Measurements from ENCODE around the gene SEPTIN1. TPM values are rescaled to one million over a fixed set of nuclear protein-coding genes. Genes with fewer than 3 reads are reported as not detected.
"Not testable (repeated sequence)": the region's sequence is repeated elsewhere in the genome, so short reads cannot be mapped to it uniquely, and the experiment has no call there.

SEPTIN1 gene
- total RNA-seq, 1 experiment from 2014 or later, result 0.26 TPM

DNA sequence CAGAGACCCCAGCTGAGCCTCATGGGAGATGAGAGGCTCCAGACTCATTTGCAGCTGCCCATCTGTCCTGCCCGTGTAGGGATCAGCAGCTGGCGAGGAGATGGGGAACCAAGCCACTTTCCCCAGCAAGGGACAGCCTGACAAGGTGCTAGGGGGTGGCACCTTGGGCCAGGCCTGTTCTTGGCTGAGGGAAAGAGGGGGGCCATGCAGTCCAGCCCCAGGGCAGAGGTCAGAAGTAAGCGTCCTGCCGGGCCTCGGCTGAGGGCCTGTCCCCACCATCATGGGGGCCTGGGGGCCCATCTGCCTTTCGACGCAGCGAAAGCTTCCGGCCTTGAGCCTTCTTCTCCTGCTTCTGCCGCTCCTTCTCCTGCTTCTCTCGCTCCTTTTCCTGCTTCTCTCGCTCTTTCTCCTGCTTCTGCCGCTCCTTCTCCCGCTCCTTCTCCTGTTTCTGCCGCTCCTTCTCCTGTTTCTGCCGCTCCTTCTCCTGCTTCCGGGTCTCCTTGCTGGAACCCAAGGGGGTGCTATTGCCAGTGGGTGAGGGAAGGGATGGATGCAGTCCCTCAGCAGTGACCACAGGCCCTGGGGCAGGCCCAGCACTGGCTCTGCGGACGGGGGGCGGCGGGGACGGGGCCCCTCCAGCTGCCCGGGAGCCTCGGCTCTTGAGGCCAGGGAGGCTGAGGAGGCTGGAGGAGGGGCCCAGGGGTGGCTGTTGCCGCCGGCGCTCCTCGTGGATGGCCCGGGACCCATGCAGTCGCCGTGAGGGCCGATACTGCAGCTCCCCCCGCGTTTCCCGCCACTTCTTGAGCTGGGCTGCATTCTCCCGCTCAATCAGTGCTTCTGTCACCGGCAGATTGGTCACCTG, 24.4 kb downstream of the SEPTIN1 start:
- no peak for DNase-seq (ENCODE audit: low read depth)

GRCh38 chr16:30357085-30357714, 25.2 kb downstream of the SEPTIN1 start:
- no peak for DNase-seq (ENCODE audit: low read depth)

DNA sequence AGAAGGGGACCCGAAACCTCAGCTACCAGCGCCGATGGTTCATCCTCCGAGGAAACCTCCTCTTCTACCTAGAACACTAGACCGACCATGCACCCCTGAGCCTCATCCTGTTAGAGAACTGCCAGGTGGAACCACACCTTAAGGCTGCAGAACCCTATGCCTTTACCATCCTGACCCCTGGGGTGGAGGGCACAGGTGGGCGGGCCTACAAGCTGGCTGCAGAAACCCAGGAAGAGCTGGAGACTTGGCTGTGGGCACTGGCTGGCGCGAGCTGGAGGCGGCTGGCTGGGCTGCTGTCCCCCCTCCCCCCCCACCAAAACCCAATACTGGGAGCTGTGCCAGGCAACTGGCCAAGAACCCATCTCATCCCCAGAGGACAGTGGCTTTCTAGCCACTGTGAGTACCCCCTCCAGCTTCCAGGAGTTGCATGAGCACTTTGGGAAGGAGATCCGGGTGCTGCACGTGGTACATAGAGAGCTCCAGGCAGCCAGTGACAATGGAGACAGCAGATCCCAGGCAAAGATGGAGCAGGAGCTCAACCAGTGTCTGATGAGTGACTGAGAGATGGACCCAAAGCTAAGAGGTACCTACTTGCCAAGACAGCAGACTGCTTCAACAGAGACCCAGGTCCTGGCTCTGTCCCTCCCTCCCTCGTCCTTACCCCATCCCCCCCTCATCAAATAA, 25.8 kb downstream of the SEPTIN1 start:
- DNase-seq (ENCODE audit: low read depth), result no peak

- no peak for DNase-seq (ENCODE audit: low read depth)
These were observed 26.4 kb downstream of the SEPTIN1 start for GRCh38 chr16:30355954-30356308.

DNA sequence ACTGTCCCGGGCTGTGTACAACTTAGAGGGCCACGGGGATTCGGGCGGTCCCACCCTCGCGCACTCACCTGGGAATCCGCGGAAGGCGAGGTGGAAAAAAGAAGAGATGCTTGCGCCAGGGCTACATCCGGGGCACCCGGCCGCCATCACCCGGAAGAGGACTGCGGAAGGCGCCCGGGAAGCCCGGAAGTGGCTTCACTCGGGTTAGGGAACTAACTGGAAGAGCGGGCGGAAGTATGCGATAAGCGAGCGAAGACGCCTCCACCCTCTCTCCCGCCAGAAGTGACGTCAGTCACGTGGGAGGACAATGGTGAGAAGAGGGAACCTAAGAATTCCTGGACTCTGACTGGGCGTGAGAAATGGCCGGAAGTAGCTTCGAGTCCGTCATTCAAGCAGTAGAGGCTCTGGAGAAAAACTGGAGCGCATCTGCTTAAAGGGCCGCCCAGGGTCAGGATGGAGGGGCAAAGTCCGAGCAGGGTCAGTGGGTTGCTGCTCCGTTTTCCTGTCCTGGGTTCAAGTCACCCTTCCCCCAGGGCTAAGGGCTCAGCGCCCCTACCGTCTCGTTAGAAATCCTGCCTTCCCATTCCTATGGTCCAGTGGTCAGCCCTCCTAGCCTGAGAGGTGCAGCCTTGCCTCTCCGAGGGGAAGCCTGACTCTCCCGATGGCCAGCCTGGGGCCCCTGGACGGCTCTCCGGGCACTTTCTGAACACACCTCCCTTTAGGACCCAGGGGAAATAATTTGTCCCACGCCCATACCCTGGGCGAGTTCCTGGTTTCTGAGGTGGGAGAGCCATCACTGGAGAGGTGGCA, 27.0 kb downstream of the SEPTIN1 start, which contains the start of gene CD2BP2:
TSS of gene CD2BP2 (minus strand) at position 165 of the 810 bp plus-strand sequence. CDS start 627 bp downstream, outside the sequence.
- peak; percentile 99 for DNase-seq (ENCODE audit: low read depth)

- no peak for DNase-seq (ENCODE audit: low read depth)
These were observed 27.8 kb downstream of the SEPTIN1 start for GRCh38 chr16:30354423-30355143.

DNA sequence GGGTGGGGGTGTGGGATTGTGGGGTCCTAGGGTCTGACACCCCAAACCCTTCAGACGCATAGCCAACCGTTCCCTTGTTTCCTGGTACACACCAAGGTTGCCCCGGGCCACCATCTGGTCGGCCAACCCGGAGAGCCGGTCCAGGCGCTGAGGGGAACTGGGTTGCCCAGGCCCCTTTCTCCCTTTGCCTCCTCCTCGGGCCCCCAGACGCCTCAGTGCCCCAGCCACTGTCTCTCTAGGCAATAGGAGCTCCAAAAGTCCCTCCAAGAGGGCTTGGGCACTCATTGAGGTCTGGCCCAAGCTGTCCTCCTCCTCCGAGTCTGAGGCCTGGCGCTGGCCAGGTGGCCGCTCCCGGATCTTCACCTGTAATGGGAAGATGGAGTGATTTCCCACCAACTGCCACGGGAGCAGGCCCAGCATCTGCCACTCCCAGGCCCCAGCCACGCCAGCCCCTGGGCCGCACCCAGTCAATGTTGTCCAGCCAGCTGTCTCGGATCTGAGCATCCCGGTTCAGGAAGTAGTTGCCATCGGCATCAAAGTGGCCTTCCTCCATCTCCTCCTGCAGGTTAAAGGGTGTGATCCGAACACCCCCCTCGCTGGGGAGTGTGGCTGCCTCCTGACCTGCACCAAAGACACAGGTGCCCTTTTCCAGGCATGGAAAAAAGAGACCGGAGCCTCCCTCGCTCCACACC, 28.8 kb downstream of the SEPTIN1 start:
- no peak for DNase-seq (ENCODE audit: low read depth)

GRCh38 chr16:30352488-30353401, 29.6 kb downstream of the SEPTIN1 start:
- DNase-seq (ENCODE audit: low read depth), result no peak

DNA sequence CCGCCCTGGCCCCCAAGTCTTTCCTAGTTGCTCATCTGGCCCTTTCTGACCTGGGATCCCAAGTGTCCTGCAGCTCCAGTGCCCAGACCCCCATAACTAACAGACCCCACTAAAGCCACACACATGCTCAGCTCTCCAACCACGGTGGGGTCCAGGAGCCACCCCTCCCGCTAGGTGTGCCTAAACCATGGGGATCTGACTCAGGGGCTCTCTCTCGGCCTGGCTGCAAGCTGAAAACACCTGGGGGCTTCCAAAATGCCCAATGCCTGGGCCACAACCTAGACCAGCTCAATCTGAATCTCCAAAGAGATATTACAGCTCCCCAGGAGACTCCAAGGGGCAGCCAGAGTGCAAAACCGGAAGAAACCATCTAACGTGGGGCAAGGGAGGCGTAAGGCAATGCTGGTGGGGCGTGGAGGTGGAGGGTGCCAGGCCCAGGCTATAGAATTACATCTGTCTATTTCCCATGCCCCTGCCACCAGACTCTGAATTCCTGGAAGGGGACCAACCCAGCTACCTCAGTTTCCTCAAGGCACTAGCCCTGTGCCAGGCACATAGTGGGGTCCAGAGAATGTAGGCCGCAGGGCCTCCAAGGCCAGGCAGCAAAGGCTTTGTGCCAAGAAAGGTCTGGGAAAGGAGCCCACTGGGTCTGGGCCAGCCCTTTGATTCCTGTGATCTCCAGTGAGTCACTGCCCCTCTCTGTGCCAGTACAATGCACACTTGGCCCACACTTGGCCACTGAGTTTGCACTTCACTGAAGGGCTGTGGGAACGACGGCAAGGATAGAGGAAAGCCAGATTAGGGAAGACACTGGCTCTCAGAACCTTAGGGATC, 30.6 kb downstream of the SEPTIN1 start:
- DNase-seq (ENCODE audit: low read depth), result peak; percentile 84

DNA sequence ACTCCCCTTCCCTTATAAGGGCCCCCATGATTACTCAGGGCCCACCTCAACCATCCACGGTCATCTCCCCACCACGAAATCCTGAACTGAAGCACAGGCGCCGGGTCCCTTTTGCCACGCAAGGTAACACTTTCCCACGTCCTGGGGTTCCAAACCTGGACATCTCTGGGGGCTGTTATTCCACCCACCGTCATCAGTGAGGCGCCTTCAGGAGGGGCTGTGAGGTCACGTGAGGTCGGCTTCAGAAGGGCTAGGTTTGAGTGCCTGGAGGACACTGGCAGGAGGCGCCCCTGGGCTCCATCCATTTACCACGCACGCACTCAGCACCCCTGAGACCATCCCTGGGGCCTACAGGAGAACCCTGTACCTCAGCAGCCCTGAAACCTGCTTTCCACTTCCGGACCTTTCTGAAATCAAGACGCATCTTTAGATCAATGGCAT, 31.3 kb downstream of the SEPTIN1 start:
- DNase-seq (ENCODE audit: low read depth), result no peak

DNA sequence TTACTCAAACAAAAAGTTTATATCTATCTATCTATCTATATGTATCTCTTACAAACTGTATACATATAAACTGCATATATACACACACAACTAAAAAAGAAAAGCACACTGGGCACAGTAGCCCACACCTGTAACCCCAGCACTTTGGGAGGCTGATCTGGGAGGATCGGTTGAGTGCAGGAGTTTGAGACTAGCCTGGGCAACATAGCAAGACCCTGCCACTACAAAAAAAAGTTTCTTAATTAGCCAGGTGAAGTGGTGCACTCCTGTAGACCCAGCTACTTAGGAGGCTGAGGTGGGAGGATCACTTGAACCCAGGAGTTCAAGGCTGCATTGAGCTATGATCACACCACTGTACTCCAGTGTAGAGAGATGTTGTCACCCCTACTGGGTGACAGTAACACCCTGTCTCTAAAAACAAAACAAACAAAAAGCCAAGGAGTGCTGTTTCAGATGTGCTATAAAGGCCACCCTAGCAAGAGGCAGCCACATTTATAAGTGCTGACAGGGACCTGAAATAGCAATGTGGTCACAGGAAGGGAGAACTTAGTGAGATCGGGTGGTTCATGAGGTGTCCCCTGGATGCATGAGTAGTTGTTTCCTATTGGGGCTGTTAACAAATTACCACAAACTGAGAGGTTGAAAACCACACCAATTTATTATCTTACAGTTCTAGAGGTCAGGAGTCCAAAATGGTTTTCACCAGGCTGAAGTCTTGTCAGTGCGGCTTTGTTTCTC, 32.1 kb downstream of the SEPTIN1 start:
- no peak for DNase-seq (ENCODE audit: low read depth)

DNA sequence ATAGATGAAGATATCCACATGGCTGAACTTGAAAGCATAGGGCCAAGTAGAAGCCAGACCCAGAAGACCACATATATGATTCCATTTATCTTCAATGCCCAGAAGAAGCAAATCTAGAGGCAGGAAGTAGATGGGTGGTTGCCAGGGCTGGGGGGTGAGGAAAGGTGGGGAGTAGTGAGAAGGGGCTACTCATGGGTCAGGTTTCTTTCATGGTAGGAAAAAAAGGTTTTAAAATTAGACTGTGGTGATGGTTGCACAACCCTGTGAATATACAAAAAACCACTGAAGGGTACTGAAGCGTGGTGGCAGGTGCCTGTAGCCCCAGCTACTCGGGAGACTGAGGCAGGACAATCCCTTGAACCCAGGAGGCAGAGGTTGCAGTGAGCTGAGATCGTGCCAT, 32.7 kb downstream of the SEPTIN1 start:
- no peak for DNase-seq (ENCODE audit: low read depth)

- no peak for DNase-seq (ENCODE audit: low read depth)
These were observed 33.4 kb downstream of the SEPTIN1 start for GRCh38 chr16:30348929-30349328.

DNA sequence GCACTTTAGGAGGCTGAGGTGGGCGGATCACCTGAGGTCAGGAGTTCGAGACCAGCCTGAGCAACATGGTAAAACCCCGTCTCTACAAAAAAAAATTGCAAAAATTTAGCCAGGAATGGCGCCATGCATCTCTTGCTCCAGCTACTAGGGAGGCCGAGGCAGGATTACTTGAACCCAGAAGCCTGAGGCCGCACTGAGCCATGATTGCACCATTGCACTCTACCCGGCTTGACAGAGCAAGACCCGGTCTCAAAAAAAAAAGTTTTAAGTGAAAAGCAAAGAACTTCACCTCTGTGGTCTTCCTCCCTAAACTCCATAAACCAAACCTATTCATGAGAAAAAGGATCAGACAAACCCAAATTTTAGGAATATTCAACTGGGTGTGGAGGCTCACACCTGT, 34.2 kb downstream of the SEPTIN1 start:
- DNase-seq (ENCODE audit: low read depth), result no peak

- DNase-seq (ENCODE audit: low read depth), result no peak
These were observed 36.1 kb downstream of the SEPTIN1 start for GRCh38 chr16:30346286-30346685.

DNA sequence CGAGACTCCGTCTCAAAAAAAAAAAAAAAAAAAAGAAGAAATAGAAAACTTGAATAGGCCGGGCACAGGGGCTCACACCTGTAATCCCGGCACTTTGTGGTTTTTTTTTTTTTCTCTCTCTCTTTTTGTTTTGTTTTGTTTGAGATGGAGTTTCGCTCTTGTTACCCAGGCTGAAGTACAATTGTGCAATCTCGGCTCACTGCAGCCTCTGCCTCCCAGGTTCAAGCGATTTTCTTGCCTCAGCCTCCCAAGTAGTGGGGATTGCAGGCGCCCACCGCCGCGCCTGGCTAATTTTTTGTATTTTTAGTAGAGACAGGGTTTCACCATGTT, 38.9 kb downstream of the SEPTIN1 start:
- not testable (repeated sequence) for DNase-seq (ENCODE audit: low read depth)

- no peak for DNase-seq (ENCODE audit: low read depth)
These were observed 39.4 kb downstream of the SEPTIN1 start for GRCh38 chr16:30342751-30343490.

Measured in HT1080 (cell line).